UCSD-AML1 (cell line): ENCODE measurements around the gene HK3.

Source experiments
- DNase-seq: peaks from one replicate; lab custom pipeline; 2025; ENCODE audit not compliant: unreplicated experiment; lab: John Stamatoyannopoulos, UW

HK3 gene

GRCh38 chr5:176870110-176870591 is 29.0 kb downstream of the HK3 start:
- DNase-seq, result no peak

- no peak for DNase-seq
Observed at GRCh38 chr5:176869501-176870109, 29.5 kb downstream of the HK3 start.

- DNase-seq, result no peak
Observed at GRCh38 chr5:176868731-176869130, 30.4 kb downstream of the HK3 start.

- DNase-seq, result no peak
Observed at GRCh38 chr5:176868126-176868525, 31.0 kb downstream of the HK3 start.

- no peak for DNase-seq
Observed at GRCh38 chr5:176866707-176867310, 32.3 kb downstream of the HK3 start.

GRCh38 chr5:176865964-176866363 is 33.2 kb downstream of the HK3 start:
- DNase-seq, result no peak

- no peak for DNase-seq
Observed at GRCh38 chr5:176864755-176865154, 34.4 kb downstream of the HK3 start.

GRCh38 chr5:176863765-176864098 is 35.4 kb downstream of the HK3 start:
- no peak for DNase-seq

- no peak for DNase-seq
Observed at GRCh38 chr5:176863041-176863764, 35.9 kb downstream of the HK3 start.

GRCh38 chr5:176862330-176862995 is 36.7 kb downstream of the HK3 start:
- no peak for DNase-seq

GRCh38 chr5:176861276-176861675 is 37.9 kb downstream of the HK3 start:
- no peak for DNase-seq

GRCh38 chr5:176860381-176860780 is 38.8 kb downstream of the HK3 start:
- DNase-seq, result no peak

- DNase-seq, result no peak
Observed at GRCh38 chr5:176859916-176860315, 39.2 kb downstream of the HK3 start.

GRCh38 chr5:176857894-176858273 is 41.3 kb downstream of the HK3 start:
- DNase-seq, result no peak

GRCh38 chr5:176857216-176857893 is 41.8 kb downstream of the HK3 start:
- DNase-seq, result no peak

- DNase-seq, result no peak
Observed at GRCh38 chr5:176856746-176857145, 42.4 kb downstream of the HK3 start.

GRCh38 chr5:176855598-176855997 is 43.5 kb downstream of the HK3 start:
- DNase-seq, result no peak

GRCh38 chr5:176854164-176854563 is 45.0 kb downstream of the HK3 start:
- no peak for DNase-seq

- DNase-seq, result no peak
Observed at GRCh38 chr5:176853151-176853778, 45.9 kb downstream of the HK3 start.

- no peak for DNase-seq
Observed at GRCh38 chr5:176851871-176852658, 47.1 kb downstream of the HK3 start.
